ENCODE measurements around the gene GRID1. TPM values are rescaled to one million over a fixed set of nuclear protein-coding genes. Genes with fewer than 3 reads are reported as not detected.

GRID1 gene
- total RNA-seq, 4 donors from 2014 or later = 0.35 to 10.7 (median 1.3) TPM

DNA sequence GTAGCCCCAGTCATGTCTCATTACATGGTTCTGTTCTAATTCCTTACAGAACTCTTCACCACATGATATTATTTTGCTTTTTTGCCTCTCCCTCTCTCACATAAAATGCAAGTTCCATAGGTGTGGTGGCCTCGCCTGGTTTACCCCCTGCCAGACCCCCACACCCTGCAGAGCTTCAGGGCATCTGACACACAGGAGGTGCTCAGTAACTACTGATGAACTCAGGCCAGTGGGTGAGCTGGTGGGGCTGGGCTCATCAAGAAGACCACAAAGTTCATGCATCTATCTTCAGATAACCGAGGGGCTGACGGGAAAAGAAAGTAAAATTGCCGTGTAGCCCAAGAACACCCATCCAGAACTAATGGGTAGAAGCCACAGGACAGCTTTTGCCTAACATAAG is 253.1 kb downstream of the GRID1 start:
- no peak overlapping the region for H3K4me3 ChIP-seq
- H3K27ac ChIP-seq = no peak overlapping the region
- TF ChIP-seq POLR2A (IDR thresholded peaks at IDR 0.05) = no peak
- TF ChIP-seq, protein P1, sequence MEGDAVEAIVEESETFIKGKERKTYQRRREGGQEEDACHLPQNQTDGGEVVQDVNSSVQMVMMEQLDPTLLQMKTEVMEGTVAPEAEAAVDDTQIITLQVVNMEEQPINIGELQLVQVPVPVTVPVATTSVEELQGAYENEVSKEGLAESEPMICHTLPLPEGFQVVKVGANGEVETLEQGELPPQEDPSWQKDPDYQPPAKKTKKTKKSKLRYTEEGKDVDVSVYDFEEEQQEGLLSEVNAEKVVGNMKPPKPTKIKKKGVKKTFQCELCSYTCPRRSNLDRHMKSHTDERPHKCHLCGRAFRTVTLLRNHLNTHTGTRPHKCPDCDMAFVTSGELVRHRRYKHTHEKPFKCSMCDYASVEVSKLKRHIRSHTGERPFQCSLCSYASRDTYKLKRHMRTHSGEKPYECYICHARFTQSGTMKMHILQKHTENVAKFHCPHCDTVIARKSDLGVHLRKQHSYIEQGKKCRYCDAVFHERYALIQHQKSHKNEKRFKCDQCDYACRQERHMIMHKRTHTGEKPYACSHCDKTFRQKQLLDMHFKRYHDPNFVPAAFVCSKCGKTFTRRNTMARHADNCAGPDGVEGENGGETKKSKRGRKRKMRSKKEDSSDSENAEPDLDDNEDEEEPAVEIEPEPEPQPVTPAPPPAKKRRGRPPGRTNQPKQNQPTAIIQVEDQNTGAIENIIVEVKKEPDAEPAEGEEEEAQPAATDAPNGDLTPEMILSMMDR (IDR thresholded peaks at IDR 0.05) = no peak
- H3K9me3 ChIP-seq = no peaks in the 10 kb centered on the region
- no peaks in the 10 kb centered on the region for H3K27me3 ChIP-seq
- no peaks in the 10 kb centered on the region for H3K36me3 ChIP-seq
- DNase-seq = no peak
- no peaks in the 10 kb centered on the region for H3K4me1 ChIP-seq

DNA sequence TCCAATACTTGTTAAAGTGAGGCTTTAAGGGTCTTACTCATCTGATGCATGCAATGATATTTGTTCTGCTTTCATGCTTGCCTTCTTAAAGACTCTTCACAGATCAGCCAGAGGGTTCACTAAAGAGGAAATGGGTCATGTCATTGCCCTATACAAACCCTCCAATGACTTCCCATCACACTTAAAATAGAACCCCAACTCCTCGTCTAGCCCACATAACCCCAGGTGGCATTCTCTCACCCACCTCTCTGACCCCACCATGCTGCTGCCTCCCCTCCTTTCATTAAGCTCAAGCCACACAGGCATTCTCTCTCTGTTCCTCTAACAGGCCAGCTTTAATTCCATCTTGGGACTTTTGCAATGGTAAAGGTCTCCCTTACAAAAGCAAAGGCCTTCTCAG is 253.6 kb downstream of the GRID1 start:
- DNase-seq = no peak
- Histone ChIP-seq H3K9me3 (no peaks in the 10 kb centered on the region), H3K4me3 (no peak overlapping the region), H3K36me3 (no peaks in the 10 kb centered on the region), H3K27me3 (no peaks in the 10 kb centered on the region), H3K4me1 (no peaks in the 10 kb centered on the region), H3K27ac (no peak overlapping the region)
- TF ChIP-seq, protein P1 (IDR thresholded peaks at IDR 0.05) = no peak
- no peak for TF ChIP-seq POLR2A (IDR thresholded peaks at IDR 0.05)

DNA sequence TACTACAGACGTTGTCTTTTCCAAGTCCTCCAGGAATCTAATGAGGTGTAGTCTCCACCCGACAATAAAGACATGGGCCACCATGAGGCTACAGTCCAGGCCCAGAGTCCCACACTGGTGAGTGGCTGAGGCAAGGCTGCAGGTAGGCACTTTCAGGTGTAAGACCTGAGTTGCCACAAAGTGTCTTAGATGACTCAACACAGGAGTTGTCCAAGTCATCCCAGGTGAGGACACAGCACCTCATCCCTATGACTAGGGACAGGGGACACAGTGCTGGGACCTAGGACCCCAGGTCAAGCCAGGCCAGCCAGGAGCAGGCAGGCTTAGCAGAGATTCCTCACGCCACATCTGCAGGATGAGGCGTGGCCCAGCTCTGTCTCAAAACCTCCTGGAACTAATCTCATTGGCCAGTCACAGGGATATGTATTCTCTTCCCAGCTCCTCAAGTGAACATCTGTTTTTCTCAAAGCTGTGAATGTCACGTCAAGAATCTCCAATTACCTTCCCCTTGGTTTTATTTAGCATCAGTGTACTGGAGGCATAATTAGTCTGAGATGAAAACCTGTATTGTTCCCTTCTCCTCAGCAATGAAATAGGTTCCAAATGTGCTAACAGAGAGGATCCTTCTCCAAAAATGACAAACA is 254.6 kb downstream of the GRID1 start:
- Histone ChIP-seq H3K4me3 (no peak overlapping the region), H3K4me1 (no peaks in the 10 kb centered on the region), H3K27me3 (no peaks in the 10 kb centered on the region), H3K36me3 (no peaks in the 10 kb centered on the region), H3K9me3 (no peaks in the 10 kb centered on the region), H3K27ac (no peak overlapping the region)
- DNase-seq = no peak
- no peak for TF ChIP-seq POLR2A (IDR thresholded peaks at IDR 0.05)
- TF ChIP-seq, protein P1 (IDR thresholded peaks at IDR 0.05) = no peak

DNA sequence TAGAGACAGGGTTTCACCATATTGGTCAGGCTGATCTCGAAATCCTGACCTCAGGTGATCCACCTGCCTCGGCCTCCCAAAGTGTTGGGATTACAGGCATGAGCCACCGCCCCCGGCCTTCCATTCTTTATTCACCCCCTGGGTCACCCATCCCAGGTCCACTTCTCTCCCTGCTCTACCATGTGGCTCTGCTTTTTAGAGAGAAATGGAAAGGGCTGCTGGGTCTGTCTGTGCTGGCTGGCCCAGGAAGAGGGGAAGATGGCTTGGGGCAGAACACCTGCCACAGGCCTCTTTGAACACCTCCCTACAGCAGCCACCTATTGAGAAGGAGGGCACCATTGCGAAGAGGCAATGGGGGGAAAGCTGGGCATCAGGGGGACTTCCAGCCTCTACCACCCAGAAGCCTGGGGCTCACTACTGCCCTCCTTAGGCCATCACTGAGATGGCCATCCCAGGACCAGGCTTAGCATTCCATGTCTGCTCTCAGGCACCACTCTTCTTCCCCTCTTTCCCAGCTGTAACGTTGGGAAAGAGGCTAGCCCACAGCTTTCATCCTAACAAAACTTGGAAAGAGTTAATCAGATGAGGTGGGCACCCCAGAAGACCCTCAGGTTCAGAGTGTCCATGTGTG is 256.3 kb downstream of the GRID1 start:
- Histone ChIP-seq H3K36me3 (no peaks in the 10 kb centered on the region), H3K4me3 (no peak overlapping the region), H3K27me3 (no peaks in the 10 kb centered on the region), H3K9me3 (no peaks in the 10 kb centered on the region), H3K4me1 (no peaks in the 10 kb centered on the region), H3K27ac (no peak overlapping the region)
- DNase-seq = no peak
- TF ChIP-seq, protein P1 (IDR thresholded peaks at IDR 0.05) = no peak
- no peak for TF ChIP-seq POLR2A (IDR thresholded peaks at IDR 0.05)

DNA sequence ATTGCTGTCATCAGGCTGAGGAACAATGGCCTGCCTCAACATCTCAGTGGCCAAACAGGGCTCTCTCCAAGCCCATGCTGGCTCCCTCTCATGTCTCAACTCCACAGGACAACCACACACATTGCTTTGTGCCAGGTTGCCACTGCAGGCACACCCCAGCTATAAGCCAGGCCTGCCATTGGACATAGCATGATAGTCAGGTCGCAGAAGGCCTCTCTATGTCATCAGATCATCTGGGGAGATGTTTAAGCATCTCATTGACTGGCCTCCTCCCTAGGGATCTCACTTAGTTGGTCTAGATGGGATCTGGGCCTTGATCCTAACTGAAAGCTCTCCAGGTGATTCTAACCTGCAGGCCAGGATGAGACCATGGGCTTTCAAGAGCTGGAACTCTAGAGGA is 257.2 kb downstream of the GRID1 start:
- H3K4me3 ChIP-seq = no peak overlapping the region
- no peaks in the 10 kb centered on the region for H3K27me3 ChIP-seq
- TF ChIP-seq, protein P1 (IDR thresholded peaks at IDR 0.05) = no peak
- TF ChIP-seq POLR2A (IDR thresholded peaks at IDR 0.05) = no peak
- no peaks in the 10 kb centered on the region for H3K36me3 ChIP-seq
- no peak overlapping the region for H3K27ac ChIP-seq
- H3K4me1 ChIP-seq = no peaks in the 10 kb centered on the region
- DNase-seq = no peak
- H3K9me3 ChIP-seq = no peaks in the 10 kb centered on the region

Measured in Peyer's patch (tissue), 4 donors.